OCI-LY7 (cell line): ENCODE data around the gene RHEBL1. TPM values are rescaled to one million over a fixed set of nuclear protein-coding genes. Genes with fewer than 3 reads are reported as not detected.

ENCODE experiments used
- BruUV-seq: library from RNA; stranded (reverse); fragments of 400-500 nt; replicated peaks from 2 replicates; lab custom pipeline; 2021; lab: Mats Ljungman, UMichigan
- CTCF ChIA-PET: fragments of 300-600 bp; sonication (Branson Sonifier 250); formaldehyde crosslinking; loops from one replicate; lab custom pipeline; 2022; ENCODE audit warnings: antibody characterized with exemption; ENCODE audit not compliant: unreplicated experiment; lab: Charles Lee
- POLR2A ChIA-PET: fragments of 300-600 bp; sonication (Branson Sonifier 250); formaldehyde crosslinking; loops from one replicate; lab custom pipeline; 2022; ENCODE audit warnings: antibody characterized with exemption; lab: Charles Lee
- DNase-seq: peaks from one replicate; pipeline ENCODE4 v3.0.0-alpha.2; 2015; ENCODE audit warnings: low spot score
- H2AFZ ChIP-seq: fragments of 200-600 bp; sonication (generic), shearing (Covaris generic); 2 replicates; pipeline ENCODE4 v1.6.1; 2014; ENCODE audit warnings: mild to moderate bottlenecking, antibody characterized with exemption, low read length, moderate library complexity
- H3K27ac ChIP-seq: fragments of 200-600 bp; sonication (generic); 2 replicates; pipeline ENCODE4 v1.5.1; 2014; ENCODE audit warnings: mixed run types, low read depth, mild to moderate bottlenecking, moderate library complexity, low read length, inconsistent platforms; ENCODE audit not compliant: poor library complexity, severe bottlenecking
- H3K36me3 ChIP-seq: fragments of 200-600 bp; sonication (generic); 2 replicates; pipeline ENCODE4 v1.6.1; 2014; ENCODE audit warnings: mild to moderate bottlenecking, antibody characterized with exemption, low read length, moderate library complexity, mixed read lengths; ENCODE audit not compliant: insufficient read depth
- H3K4me1 ChIP-seq: fragments of 200-600 bp; sonication (generic); 2 replicates; pipeline ENCODE4 v1.5.1; 2014; ENCODE audit warnings: mild to moderate bottlenecking, low read length; ENCODE audit not compliant: insufficient read depth, poor library complexity, severe bottlenecking
- H3K4me2 ChIP-seq: fragments of 200-600 bp; sonication (generic); 2 replicates; pipeline ENCODE4 v1.6.1; 2014; ENCODE audit warnings: mild to moderate bottlenecking, low read length
- H3K4me3 ChIP-seq: fragments of 200-600 bp; sonication (generic); 2 replicates; pipeline ENCODE4 v1.5.1; 2014; ENCODE audit warnings: mild to moderate bottlenecking, low read depth, low read length; ENCODE audit not compliant: poor library complexity, severe bottlenecking
- H3K79me2 ChIP-seq: fragments of 200-600 bp; sonication (generic); 2 replicates; pipeline ENCODE4 v1.6.1; 2016; ENCODE audit warnings: low read depth, mild to moderate bottlenecking, low read length, moderate library complexity, mixed read lengths; ENCODE audit not compliant: insufficient read depth
- H3K9me2 ChIP-seq: fragments of 200-600 bp; sonication (generic); 2 replicates; pipeline ENCODE4 v1.6.1; 2016; ENCODE audit warnings: mild to moderate bottlenecking, low read length, mixed read lengths; ENCODE audit not compliant: insufficient read depth
- H3K9me3 ChIP-seq: fragments of 200-600 bp; sonication (generic); 2 replicates; pipeline ENCODE4 v1.6.1; 2014; ENCODE audit warnings: mild to moderate bottlenecking, mixed run types, low read length, mixed read lengths
- H4K20me1 ChIP-seq: fragments of 200-600 bp; sonication (generic); 2 replicates; pipeline ENCODE4 v1.6.1; 2014; ENCODE audit warnings: mild to moderate bottlenecking, antibody characterized with exemption, low read length, moderate library complexity, mixed read lengths; ENCODE audit not compliant: insufficient read depth
- EZH2phosphoT487 ChIP-seq: fragments of 200-600 bp; sonication (generic); IDR thresholded peaks from 2 replicates; pipeline ENCODE4 v1.6.1; 2018; ENCODE audit warnings: low read depth, borderline replicate concordance, mild to moderate bottlenecking, mixed run types, antibody characterized with exemption, low read length, moderate library complexity, mixed read lengths
- intact Hi-C: fragments of 100-400 bp; cut with micrococcal nuclease; formaldehyde crosslinking; loops from one replicate; pipeline ENCODE4 v1.10.0; 2022; ENCODE audit not compliant: unreplicated experiment
- total RNA-seq, 2 experiments: library from RNA; depleted of rRNA in 1 of 2; stranded (reverse); fragments of >200 nt in 1 of 2; shearing (Covaris generic) in 1 of 2; gene quantifications; 2 replicates each; pipeline ENCODE4 v1.2.3, GENCODE V29; 2014 to 2022
- TF ChIP-seq, protein P1 (sequence below): fragments of 200-600 bp; sonication (generic); conservative IDR thresholded peaks from 2 replicates; pipeline ENCODE4 v1.5.1; 2014; ENCODE audit warnings: mild to moderate bottlenecking, antibody characterized with exemption, low read length, moderate library complexity, mixed read lengths

The RHEBL1 gene
- total RNA-seq, 2 experiments from 2014 or later, result 3.4 to 3.7 TPM

DNA sequence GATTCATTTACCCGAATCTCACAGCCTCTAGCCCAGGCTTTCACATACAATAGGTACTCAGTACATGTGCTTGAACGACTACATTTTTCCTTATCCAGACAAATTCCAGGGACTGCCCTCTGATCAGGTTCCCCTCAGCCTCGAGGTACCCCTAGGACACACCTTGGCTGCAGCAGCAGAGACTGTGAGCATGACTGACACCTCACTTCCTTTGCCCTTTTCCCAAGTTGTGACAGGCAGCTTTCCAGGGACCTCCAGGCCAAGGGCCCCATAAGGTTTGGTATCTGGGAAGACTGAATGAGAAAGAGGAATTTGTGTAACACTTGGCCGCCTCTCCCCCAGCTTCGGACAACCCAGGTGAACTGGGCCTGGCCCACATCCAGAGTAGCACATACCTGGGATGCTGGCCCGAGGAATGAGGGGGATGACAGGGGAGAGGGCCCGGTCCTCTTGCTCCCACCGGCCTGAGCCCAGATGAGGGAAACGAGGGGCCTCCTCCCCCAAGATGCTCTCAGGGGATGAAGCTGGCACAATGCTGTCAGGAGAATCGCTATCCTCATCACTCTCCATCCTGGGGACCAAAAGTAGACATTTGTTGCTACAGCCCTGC is 41.0 kb downstream of the RHEBL1 start:
- POLR2A ChIA-PET, result interaction anchor here (0.7 kb wide), 1 partner anchor 426 kb away, joined by 6 read pairs; no protein-coding TSS in a partner anchor
- Histone ChIP-seq H3K4me2 (no peak overlapping the region), H3K4me3 (no peak overlapping the region), H3K4me1 (no peaks in the 10 kb centered on the region), H3K9me2 (no peaks in the 10 kb centered on the region), H3K79me2 (no peaks in the 10 kb centered on the region), H4K20me1 (no peaks in the 10 kb centered on the region), H3K36me3 (peaks cover 99% of the 10 kb centered on the region), H2AFZ (no peak overlapping the region), H3K9me3 (no peaks in the 10 kb centered on the region), H3K27ac (no peak overlapping the region)
- no TSS peak for BruUV-seq
- TF ChIP-seq EZH2phosphoT487, result no peak
- TF ChIP-seq, protein P1, sequence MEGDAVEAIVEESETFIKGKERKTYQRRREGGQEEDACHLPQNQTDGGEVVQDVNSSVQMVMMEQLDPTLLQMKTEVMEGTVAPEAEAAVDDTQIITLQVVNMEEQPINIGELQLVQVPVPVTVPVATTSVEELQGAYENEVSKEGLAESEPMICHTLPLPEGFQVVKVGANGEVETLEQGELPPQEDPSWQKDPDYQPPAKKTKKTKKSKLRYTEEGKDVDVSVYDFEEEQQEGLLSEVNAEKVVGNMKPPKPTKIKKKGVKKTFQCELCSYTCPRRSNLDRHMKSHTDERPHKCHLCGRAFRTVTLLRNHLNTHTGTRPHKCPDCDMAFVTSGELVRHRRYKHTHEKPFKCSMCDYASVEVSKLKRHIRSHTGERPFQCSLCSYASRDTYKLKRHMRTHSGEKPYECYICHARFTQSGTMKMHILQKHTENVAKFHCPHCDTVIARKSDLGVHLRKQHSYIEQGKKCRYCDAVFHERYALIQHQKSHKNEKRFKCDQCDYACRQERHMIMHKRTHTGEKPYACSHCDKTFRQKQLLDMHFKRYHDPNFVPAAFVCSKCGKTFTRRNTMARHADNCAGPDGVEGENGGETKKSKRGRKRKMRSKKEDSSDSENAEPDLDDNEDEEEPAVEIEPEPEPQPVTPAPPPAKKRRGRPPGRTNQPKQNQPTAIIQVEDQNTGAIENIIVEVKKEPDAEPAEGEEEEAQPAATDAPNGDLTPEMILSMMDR, result no peak
- intact Hi-C loops, result no loop called here
- CTCF ChIA-PET, result no interaction called here
- DNase-seq, result no peak

DNA sequence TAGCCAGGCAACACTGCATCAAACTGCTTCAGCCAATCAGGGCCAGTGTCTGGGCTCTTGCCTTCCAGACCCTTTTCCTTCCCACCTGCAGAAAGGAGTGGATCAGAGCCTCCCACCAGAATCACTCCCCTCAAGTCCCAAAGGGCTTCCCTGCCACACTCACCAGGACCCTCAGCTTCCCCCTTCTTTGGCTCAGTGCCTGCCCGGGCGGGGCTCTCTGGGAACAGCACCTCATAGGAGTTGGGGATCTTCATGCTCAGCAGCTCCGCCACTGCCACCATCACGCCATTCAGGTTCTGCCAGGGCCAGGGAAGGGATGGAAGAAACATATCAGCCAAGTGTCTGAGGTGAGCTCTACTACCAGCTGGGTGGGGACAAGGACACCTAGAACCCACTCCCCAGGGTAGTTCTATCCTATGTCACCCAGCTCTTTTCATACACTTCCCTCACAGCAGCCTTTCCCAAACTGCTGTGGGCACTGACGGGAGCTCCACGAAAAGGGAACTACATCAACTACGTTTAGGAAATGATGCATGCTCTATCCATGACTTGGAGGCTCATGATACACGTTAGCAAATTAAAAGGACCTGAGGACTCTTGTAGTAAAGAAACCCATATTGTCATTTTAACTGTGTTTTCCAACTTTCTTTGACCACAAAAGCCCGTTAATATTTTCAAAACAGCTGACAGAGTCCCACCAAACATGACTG is 41.8 kb downstream of the RHEBL1 start:
- H2AFZ ChIP-seq, result no peak overlapping the region
- BruUV-seq, result no TSS peak
- H3K4me3 ChIP-seq, result no peak overlapping the region
- H3K4me2 ChIP-seq, result no peak overlapping the region
- CTCF ChIA-PET, result no interaction called here
- H3K9me3 ChIP-seq, result no peaks in the 10 kb centered on the region
- H3K9me2 ChIP-seq, result no peaks in the 10 kb centered on the region
- no peak for DNase-seq
- POLR2A ChIA-PET, result no interaction called here
- H3K4me1 ChIP-seq, result no peaks in the 10 kb centered on the region
- intact Hi-C loops, result no loop called here
- H3K27ac ChIP-seq, result no peak overlapping the region
- TF ChIP-seq EZH2phosphoT487, result no peak
- TF ChIP-seq, protein P1, result no peak
- no peaks in the 10 kb centered on the region for H4K20me1 ChIP-seq
- no peaks in the 10 kb centered on the region for H3K79me2 ChIP-seq
- H3K36me3 ChIP-seq, result peaks cover 99% of the 10 kb centered on the region
